NOMO-1 (cell line): Measurements from ENCODE around the gene GTF2A1L.

Experiments
- DNase-seq, 2 experiments: peaks; one replicate each; lab custom pipeline; 2025; ENCODE audit not compliant: unreplicated experiment in 2 of 2; lab: John Stamatoyannopoulos, UW

GTF2A1L gene

DNA sequence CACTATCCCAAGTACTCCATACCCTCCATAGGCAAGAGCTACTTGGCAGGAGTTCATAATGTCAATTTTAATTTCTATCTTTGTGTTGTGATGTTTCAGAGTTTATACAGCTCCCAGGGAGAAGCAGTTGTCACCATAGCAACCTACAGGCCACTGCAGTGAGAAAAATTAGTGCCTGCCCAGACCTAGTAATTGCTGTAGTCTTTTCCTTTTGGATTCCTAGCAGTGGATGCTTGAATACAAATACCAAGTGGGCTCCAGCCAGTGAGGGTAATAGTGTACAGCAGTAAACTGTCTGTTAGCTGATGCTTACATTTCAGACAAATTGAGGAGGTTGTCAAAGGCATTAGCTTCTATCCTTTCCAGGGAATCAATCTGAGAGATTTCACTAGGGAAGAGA, 111.2 kb downstream of the GTF2A1L start:
- no peak for DNase-seq
